IMR-90 (cell line): ENCODE measurements around the gene GSTK1. TPM values are rescaled to one million over a fixed set of nuclear protein-coding genes. Genes with fewer than 3 reads are reported as not detected.

Experiments used
- ATAC-seq: fragments of 200-7000 bp; cut with Tn5 transposase; 2 replicates; pipeline ENCODE4 v1.9.1; 2020; ENCODE audit warnings: low read depth, mild to moderate bottlenecking, moderate library complexity
- BruUV-seq: library from RNA; stranded (reverse); fragments of 400-500 nt; replicated peaks from 2 replicates; lab custom pipeline; 2021; lab: Mats Ljungman, UMichigan
- CTCF ChIA-PET: fragments of 300-600 bp; formaldehyde crosslinking; extraction: SDS; loops from one replicate; lab custom pipeline; 2021; ENCODE audit warnings: antibody characterized with exemption; lab: Yijun Ruan, JAX
- POLR2A ChIA-PET: fragments of 300-600 bp; sonication (Branson Sonifier 250); formaldehyde crosslinking; loops from one replicate; lab custom pipeline; 2022; ENCODE audit warnings: antibody characterized with exemption; ENCODE audit not compliant: unreplicated experiment; lab: Charles Lee
- DNase-seq: peaks from one replicate; pipeline ENCODE4 v3.0.0; 2013
- H2AFZ ChIP-seq: replicated peaks from 2 replicates; pipeline ENCODE3; 2013; ENCODE audit warnings: low read length, mild to moderate bottlenecking; ENCODE audit not compliant: poor library complexity
- H2AK5ac ChIP-seq: 2 replicates; pipeline ENCODE4 v1.6.1; 2013; ENCODE audit warnings: low read depth, low read length, inconsistent platforms
- H2AK9ac ChIP-seq: replicated peaks from 2 replicates; pipeline ENCODE3; 2013; ENCODE audit warnings: mild to moderate bottlenecking, low read depth, low read length, moderate library complexity; ENCODE audit not compliant: poor library complexity
- H2BK120ac ChIP-seq: 2 replicates; pipeline ENCODE4 v1.6.1; 2013; ENCODE audit warnings: low read depth, low read length, inconsistent platforms
- H2BK15ac ChIP-seq: 3 replicates; pipeline ENCODE4 v1.6.1; 2013; ENCODE audit warnings: low read depth, low read length, inconsistent platforms
- H2BK20ac ChIP-seq: 2 replicates; pipeline ENCODE4 v1.6.1; 2013; ENCODE audit warnings: low read depth, mild to moderate bottlenecking, inconsistent platforms, low read length, moderate library complexity
- H2BK5ac ChIP-seq: 2 replicates; pipeline ENCODE4 v1.6.1; 2013; ENCODE audit warnings: mild to moderate bottlenecking, low read depth, low read length, inconsistent platforms; ENCODE audit not compliant: poor library complexity, severe bottlenecking
- H3K14ac ChIP-seq: replicated peaks from 2 replicates; pipeline ENCODE4 v1.6.1; 2013; ENCODE audit warnings: low read depth, low read length, inconsistent platforms
- H3K18ac ChIP-seq: 2 replicates; pipeline ENCODE4 v1.6.1; 2013; ENCODE audit warnings: low read depth, low read length, control low read depth
- H3K23ac ChIP-seq: 2 replicates; pipeline ENCODE4 v1.6.1; 2013; ENCODE audit warnings: low read depth, low read length, inconsistent platforms
- H3K27ac ChIP-seq: 2 replicates; pipeline ENCODE4 v1.5.1; 2013; ENCODE audit warnings: mild to moderate bottlenecking, control low read depth, low read length; ENCODE audit not compliant: insufficient read depth
- H3K27me3 ChIP-seq: 2 replicates; pipeline ENCODE4 v1.6.1; 2013; ENCODE audit warnings: low read length; ENCODE audit not compliant: control insufficient read depth, insufficient read depth
- H3K36me3 ChIP-seq: 2 replicates; pipeline ENCODE4 v1.6.1; 2013; ENCODE audit warnings: low read length, mixed read lengths; ENCODE audit not compliant: control insufficient read depth, insufficient read depth
- H3K4ac ChIP-seq: 2 replicates; pipeline ENCODE4 v1.6.1; 2013; ENCODE audit warnings: low read depth, low read length, inconsistent platforms
- H3K4me1 ChIP-seq: 2 replicates; pipeline ENCODE4 v1.6.1; 2013; ENCODE audit warnings: low read length, mixed read lengths; ENCODE audit not compliant: control insufficient read depth, insufficient read depth
- H3K4me2 ChIP-seq: 2 replicates; pipeline ENCODE4 v1.6.1; 2013; ENCODE audit warnings: low read depth, mild to moderate bottlenecking, control low read depth, low read length, moderate library complexity
- H3K4me3 ChIP-seq: 2 replicates; pipeline ENCODE4 v1.5.1; 2013; ENCODE audit warnings: low read depth, mild to moderate bottlenecking, control low read depth, low read length, moderate library complexity; ENCODE audit not compliant: insufficient read depth
- H3K56ac ChIP-seq: 2 replicates; pipeline ENCODE4 v1.6.1; 2013; ENCODE audit warnings: low read length, inconsistent platforms; ENCODE audit not compliant: insufficient read depth; ENCODE audit errors: extremely low read depth
- H3K79me1 ChIP-seq, 2 experiments: 2 replicates each; pipeline ENCODE4 v1.6.1; 2013; ENCODE audit warnings: low read length in 2 of 2, inconsistent platforms in 1 of 2, low read depth in 1 of 2
- H3K9ac ChIP-seq: 2 replicates; pipeline ENCODE4 v1.6.1; 2013; ENCODE audit warnings: low read depth, low read length, control low read depth
- H3K9me1 ChIP-seq: 2 replicates; pipeline ENCODE4 v1.6.1; 2013; ENCODE audit warnings: low read length, inconsistent platforms; ENCODE audit not compliant: insufficient read depth
- H3K9me3 ChIP-seq: 2 replicates; pipeline ENCODE4 v1.6.1; 2013; ENCODE audit warnings: low read length; ENCODE audit not compliant: control insufficient read depth, insufficient read depth
- H4K20me1 ChIP-seq: 2 replicates; pipeline ENCODE4 v1.6.1; 2013; ENCODE audit warnings: low read length, inconsistent platforms; ENCODE audit not compliant: insufficient read depth
- H4K5ac ChIP-seq: 2 replicates; pipeline ENCODE4 v1.6.1; 2013; ENCODE audit warnings: mild to moderate bottlenecking, low read depth, low read length, control low read depth
- H4K8ac ChIP-seq, 2 experiments: 2 replicates each; pipeline ENCODE4 v1.6.1; 2013; ENCODE audit warnings: low read depth in 2 of 2, low read length in 2 of 2, control low read depth in 1 of 2, inconsistent platforms in 1 of 2
- H4K91ac ChIP-seq: 2 replicates; pipeline ENCODE4 v1.6.1; 2013; ENCODE audit warnings: low read depth, low read length, inconsistent platforms; ENCODE audit not compliant: insufficient read depth
- POLR2A ChIP-seq: IDR thresholded peaks from 2 replicates; pipeline ENCODE4 v1.6.1; 2012; ENCODE audit warnings: mild to moderate bottlenecking, low read depth, low read length
- WGBS, 2 experiments: methylation state at CpG; one replicate each; pipeline versions ENCODE4 v1.1.5 to v1.1.7; 2013; ENCODE audit warnings: missing lambda C conversion rate in 2 of 2; ENCODE audit not compliant: insufficient read length in 1 of 2; ENCODE audit errors: extremely low coverage in 2 of 2; 5-methylcytosine and 5-hydroxymethylcytosine counted together
- dilution Hi-C: fragments of 300-500 bp; cut with HindIII; formaldehyde crosslinking; loops from one replicate; pipeline ENCODE4 v1.14.3; 2018; ENCODE audit warnings: low sequenced_read_pairs; ENCODE audit not compliant: unreplicated experiment
- in situ Hi-C: fragments of 300-500 bp; cut with MboI; formaldehyde crosslinking; loops from 3 replicates; pipeline ENCODE4 v1.14.3; 2019; ENCODE audit warnings: low sequenced_read_pairs, inconsistent platforms, mixed read lengths
- intact Hi-C: fragments of 100-400 bp; cut with micrococcal nuclease; formaldehyde crosslinking; loops from 2 replicates; pipeline ENCODE4 v1.10.0; 2022
- polyA plus RNA-seq, 3 experiments: library from polyadenylated mRNA; depleted of rRNA; stranded (reverse); fragments of >200 nt; gene quantifications; 2 replicates each; pipeline ENCODE4 v1.2.3, GENCODE V29; 2012; ENCODE audit warnings: low replicate concordance in 1 of 3
- total RNA-seq: library from RNA; depleted of rRNA; stranded (reverse); fragments of >200 nt; gene quantifications from 2 replicates; pipeline ENCODE4 v1.2.3, GENCODE V29; 2012

Gene GSTK1
- total and polyA plus RNA-seq, 2 of the 4 experiments (the other 2 are of a cell fraction): 64.9 to 111 TPM

DNA sequence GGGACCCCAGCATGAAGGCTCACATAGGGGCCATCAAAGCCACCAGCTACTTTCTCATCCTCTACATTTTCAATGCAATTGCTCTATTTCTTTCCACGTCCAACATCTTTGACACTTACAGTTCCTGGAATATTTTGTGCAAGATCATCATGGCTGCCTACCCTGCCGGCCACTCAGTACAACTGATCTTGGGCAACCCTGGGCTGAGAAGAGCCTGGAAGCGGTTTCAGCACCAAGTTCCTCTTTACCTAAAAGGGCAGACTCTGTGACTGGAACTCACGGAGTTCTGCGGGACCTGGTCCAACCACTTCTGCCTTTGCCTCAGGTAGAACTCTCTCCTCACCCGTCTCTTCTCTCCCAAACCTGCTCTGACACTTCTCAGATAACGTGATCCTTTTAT, 40.5 kb upstream of the GSTK1 start:
- ChIA-PET POLR2A (no interaction called here), CTCF (no interaction called here)
- Histone ChIP-seq H3K27me3 (peaks cover 28% of the 10 kb centered on the region), H4K5ac (no peak overlapping the region), H3K23ac (no peak overlapping the region), H2BK120ac (no peak overlapping the region), H3K4me1 (peaks cover under 1% of the 10 kb centered on the region; the same call in 1 of the 2 replicates), H2AK5ac (no peak overlapping the region), H4K8ac (no peak overlapping the region), H3K36me3 (no peaks in the 10 kb centered on the region), H2AFZ (no peak overlapping the region), H3K9me3 (no peaks in the 10 kb centered on the region), H3K27ac (no peak overlapping the region), H3K14ac (no peak overlapping the region), H3K4ac (no peak overlapping the region), H3K9ac (no peak overlapping the region), H3K56ac (no peak overlapping the region), H3K9me1 (no peaks in the 10 kb centered on the region), H2BK20ac (no peak overlapping the region), H2BK15ac (no peak overlapping the region), H3K4me3 (no peak overlapping the region), H4K20me1 (no peaks in the 10 kb centered on the region), H3K79me1 (no peaks in the 10 kb centered on the region), H2AK9ac (no peak overlapping the region), H4K91ac (no peak overlapping the region), H3K18ac (no peak overlapping the region), H2BK5ac (no peak overlapping the region), H3K4me2 (no peak overlapping the region)
- TF ChIP-seq POLR2A: no peak
- intact Hi-C loops: no loop called here
- no TSS peak for BruUV-seq
- DNase-seq: no peak
- no peak for ATAC-seq
- dilution Hi-C loops: no loop called here
- no CpG with 5 or more reads among the region's 7 CpGs for WGBS, 2 experiments
- in situ Hi-C loops: loop anchor here (25.0 kb wide), 1 partner anchor 885 kb away; no protein-coding TSS in a partner anchor
